ENCODE results near the gene F12.
"Not testable (repeated sequence)": the region's sequence is repeated elsewhere in the genome, so short reads cannot be mapped to it uniquely, and the experiment has no call there.

Gene F12

GRCh38 chr5:177365845-177366527, 43.4 kb downstream of the F12 start:
- TF ChIP-seq, protein P1, sequence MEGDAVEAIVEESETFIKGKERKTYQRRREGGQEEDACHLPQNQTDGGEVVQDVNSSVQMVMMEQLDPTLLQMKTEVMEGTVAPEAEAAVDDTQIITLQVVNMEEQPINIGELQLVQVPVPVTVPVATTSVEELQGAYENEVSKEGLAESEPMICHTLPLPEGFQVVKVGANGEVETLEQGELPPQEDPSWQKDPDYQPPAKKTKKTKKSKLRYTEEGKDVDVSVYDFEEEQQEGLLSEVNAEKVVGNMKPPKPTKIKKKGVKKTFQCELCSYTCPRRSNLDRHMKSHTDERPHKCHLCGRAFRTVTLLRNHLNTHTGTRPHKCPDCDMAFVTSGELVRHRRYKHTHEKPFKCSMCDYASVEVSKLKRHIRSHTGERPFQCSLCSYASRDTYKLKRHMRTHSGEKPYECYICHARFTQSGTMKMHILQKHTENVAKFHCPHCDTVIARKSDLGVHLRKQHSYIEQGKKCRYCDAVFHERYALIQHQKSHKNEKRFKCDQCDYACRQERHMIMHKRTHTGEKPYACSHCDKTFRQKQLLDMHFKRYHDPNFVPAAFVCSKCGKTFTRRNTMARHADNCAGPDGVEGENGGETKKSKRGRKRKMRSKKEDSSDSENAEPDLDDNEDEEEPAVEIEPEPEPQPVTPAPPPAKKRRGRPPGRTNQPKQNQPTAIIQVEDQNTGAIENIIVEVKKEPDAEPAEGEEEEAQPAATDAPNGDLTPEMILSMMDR (conservative IDR thresholded peaks at IDR 0.05): no peak
- H3K27ac ChIP-seq: peak overlapping the region; percentile 98

DNA sequence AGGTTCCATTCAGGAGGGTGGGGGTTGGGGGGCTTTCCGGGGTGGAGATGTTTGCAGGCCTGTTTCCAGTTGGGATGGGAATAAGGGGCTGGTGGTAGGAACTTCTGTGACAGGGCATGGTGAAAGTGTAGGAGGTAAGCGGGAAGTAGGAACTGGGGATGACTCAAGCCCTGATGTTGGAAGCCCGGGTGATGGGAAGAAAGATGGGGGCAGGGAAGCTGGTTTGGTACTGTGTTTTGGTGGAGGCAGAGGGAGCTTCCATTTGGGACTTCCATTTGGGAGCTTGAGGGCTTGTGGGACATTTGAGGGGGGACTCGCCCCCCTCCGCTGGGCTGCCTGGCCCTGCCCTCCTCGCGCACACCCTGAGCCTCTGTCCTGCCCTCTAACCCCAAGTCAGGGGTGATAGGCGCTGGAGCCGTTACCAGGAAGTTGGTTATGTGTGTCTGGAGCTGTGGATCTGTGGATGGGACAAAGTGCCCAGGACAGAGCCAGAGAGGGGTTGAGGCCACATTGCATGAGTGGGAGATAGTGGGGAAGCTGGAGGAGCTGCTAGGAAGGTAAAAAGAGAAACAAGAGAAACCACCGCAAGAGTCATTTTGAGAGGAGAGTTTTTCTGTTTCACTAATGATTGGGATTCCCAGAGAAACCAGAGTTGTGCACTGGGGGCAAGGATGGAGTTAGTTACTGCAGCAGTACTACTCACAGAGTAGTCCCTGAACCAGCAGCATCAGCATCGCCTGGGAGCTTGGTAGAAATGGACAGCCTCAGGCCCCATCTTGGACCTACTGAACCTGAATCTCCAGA, 45.0 kb downstream of the F12 start:
- H3K27ac ChIP-seq: peak overlapping the region; percentile 98; the same call in 1 of the 2 replicates
- TF ChIP-seq, protein P1 (conservative IDR thresholded peaks at IDR 0.05): no peak

DNA sequence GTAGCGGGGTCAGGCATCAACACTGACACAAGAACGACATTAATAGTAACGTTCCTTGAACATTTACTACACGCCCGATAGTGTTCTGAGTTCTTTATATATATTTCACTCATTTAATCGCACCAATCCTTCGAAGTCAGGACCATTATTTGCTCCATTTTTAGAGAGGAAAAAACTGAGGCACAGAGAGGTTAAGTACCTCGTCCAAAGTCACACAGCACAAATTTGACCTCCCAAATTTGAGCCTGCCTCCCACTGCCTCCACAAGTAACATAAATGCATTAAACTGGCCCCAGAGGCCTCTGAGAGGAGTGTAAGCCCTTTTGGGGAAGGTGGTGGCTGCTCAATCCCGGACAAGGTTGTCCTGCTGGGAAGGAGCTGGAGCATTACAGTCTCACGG, 45.8 kb downstream of the F12 start:
- TF ChIP-seq, protein P1 (conservative IDR thresholded peaks at IDR 0.05): no peak
- peak overlapping the region; percentile 81 for H3K27ac ChIP-seq

DNA sequence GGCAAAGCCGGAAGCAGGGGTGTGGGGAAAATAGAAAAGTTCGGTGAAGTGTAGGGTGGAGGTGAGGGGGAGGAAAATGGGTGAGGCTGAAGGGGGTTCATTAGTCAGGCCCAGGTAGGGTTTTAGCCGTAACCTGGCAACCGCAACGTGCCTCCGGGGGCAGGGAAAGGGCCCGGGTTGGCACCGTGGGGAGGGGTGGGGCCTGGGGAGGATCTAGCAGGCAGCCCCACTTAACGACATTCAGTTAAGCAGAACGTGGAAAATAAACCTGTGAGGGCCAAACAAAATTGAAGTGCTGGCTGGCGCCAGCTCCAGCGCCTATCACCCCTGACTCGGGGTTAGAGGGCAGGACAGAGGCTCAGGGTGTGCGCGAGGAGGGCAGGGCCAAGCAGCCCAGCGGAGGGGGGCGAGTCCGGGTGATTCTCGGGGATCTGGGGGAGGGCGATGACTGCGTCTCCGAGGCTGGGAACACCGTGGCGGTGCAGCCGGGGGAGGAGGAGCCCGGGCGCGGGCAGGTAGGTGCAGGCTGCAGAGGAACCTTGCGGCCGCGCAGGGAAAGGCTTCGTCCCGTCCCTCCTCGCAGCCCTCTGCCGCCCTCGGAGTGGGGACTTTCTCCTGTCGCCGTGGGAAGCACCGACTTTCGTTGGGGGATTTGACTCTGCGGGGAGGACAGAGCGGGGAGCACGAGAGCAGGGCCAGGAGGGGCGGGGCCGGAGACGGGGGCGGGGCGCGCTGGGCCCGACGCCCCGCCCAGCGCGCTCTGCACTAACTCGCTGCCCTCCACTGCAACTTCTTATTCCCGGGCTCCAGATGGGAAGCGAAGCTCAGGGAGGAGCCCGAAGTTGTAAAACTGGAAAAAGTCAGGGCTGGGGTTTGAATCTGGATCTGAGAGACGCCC, 46.5 kb downstream of the F12 start:
- peak overlapping the region; percentile 81 for H3K27ac ChIP-seq
- TF ChIP-seq, protein P1 (conservative IDR thresholded peaks at IDR 0.05): peak; percentile 9; the same call in 1 of the 2 replicates

DNA sequence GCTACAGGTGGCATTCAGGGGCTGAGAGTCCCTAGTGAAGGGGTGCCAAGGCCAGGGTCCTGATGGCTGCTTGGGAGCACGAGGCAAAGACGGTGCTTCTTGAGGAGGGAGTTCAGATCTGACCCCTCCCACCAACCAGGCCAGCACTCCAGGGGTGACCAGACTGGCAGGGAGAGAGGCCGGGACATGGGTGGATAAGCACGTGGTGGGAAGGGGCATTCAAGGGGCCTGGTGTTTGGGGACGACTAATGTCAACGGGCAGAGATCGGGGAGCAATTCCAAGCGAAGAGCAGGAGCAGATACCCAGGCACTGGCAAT, 47.1 kb downstream of the F12 start:
- TF ChIP-seq, protein P1 (conservative IDR thresholded peaks at IDR 0.05): no peak
- H3K27ac ChIP-seq: peak overlapping the region; percentile 81

GRCh38 chr5:177361418-177362291, 47.7 kb downstream of the F12 start:
- H3K27ac ChIP-seq: peak overlapping the region; percentile 81

GRCh38 chr5:177360740-177361139, 48.6 kb downstream of the F12 start:
- not testable (repeated sequence) for H3K27ac ChIP-seq

More at GRCh38 chr5:177361418-177362291, 47.7 kb downstream of the F12 start:
- TF ChIP-seq, protein P1 (conservative IDR thresholded peaks at IDR 0.05): no peak
